ENCODE data around the gene TMEM255A. TPM values are rescaled to one million over a fixed set of nuclear protein-coding genes. Genes with fewer than 3 reads are reported as not detected.

Gene TMEM255A
- total RNA-seq, 2 experiments from 2014 or later = not detected

- DNase-seq (no peak), ATAC-seq (ENCODE audit: poor library complexity) (no peak)
- Histone ChIP-seq H3K27ac (ENCODE audit: low read depth in 1 of 2, low read length in 2 of 2) (no peak overlapping the region), H3K4me1 (ENCODE audit: insufficient read depth, low read length) (no peaks in the 10 kb centered on the region), H3K27me3 (ENCODE audit: control insufficient read depth in 1 of 2, insufficient read depth in 2 of 2, low read length in 2 of 2) (peaks cover 0 to 5% of the 10 kb centered on the region in 2 experiments), H3K36me3 (ENCODE audit: insufficient read depth, low read length) (no peaks in the 10 kb centered on the region), H3K4me3 (ENCODE audit: low read length) (no peak overlapping the region), H3K9me3 (ENCODE audit: control insufficient read depth in 1 of 2, insufficient read depth in 1 of 2, low read length in 2 of 2) (no peaks in the 10 kb centered on the region)
- Mint-ChIP-seq H3K9me3 (no peaks in the 10 kb centered on the region), H3K27ac (no peak overlapping the region), H3K4me1 (ENCODE audit: low read depth) (peaks cover 2% of the 10 kb centered on the region), H3K4me3 (no peak overlapping the region), H3K27me3 (no peaks in the 10 kb centered on the region), H3K36me3 (ENCODE audit: low read depth) (no peaks in the 10 kb centered on the region)
- POLR2A ChIA-PET = no interaction called here
- CTCF ChIA-PET = no interaction called here
- intact Hi-C loops (cut with DNase I, micrococcal nuclease) = no loop called here
- TF ChIP-seq CTCF (IDR thresholded peaks at IDR 0.05) = no peak
These were observed 36.3 kb downstream of the TMEM255A start for GRCh38 chrX:120274958-120275357.

- H3K9me3 Mint-ChIP-seq = no peaks in the 10 kb centered on the region
- no peak overlapping the region for H3K4me3 Mint-ChIP-seq
- intact Hi-C loops (cut with DNase I, micrococcal nuclease) = no loop called here
- peaks cover 0 to 5% of the 10 kb centered on the region in 2 experiments for H3K27me3 ChIP-seq (ENCODE audit: control insufficient read depth in 1 of 2, insufficient read depth in 2 of 2, low read length in 2 of 2)
- ChIA-PET POLR2A (no interaction called here), CTCF (no interaction called here)
- no peaks in the 10 kb centered on the region for H3K36me3 Mint-ChIP-seq (ENCODE audit: low read depth)
- DNase-seq (no peak), ATAC-seq (ENCODE audit: poor library complexity) (no peak)
- H3K4me3 ChIP-seq (ENCODE audit: low read length) = no peak overlapping the region
- TF ChIP-seq CTCF (IDR thresholded peaks at IDR 0.05) = no peak
- H3K27ac Mint-ChIP-seq = no peak overlapping the region
- H3K9me3 ChIP-seq (ENCODE audit: control insufficient read depth in 1 of 2, insufficient read depth in 1 of 2, low read length in 2 of 2) = no peaks in the 10 kb centered on the region
- no peak overlapping the region for H3K27ac ChIP-seq (ENCODE audit: low read depth in 1 of 2, low read length in 2 of 2)
- no peaks in the 10 kb centered on the region for H3K36me3 ChIP-seq (ENCODE audit: insufficient read depth, low read length)
- H3K27me3 Mint-ChIP-seq = no peaks in the 10 kb centered on the region
- peaks cover 10% of the 10 kb centered on the region for H3K4me1 Mint-ChIP-seq (ENCODE audit: low read depth)
- peaks cover 5% of the 10 kb centered on the region for H3K4me1 ChIP-seq (ENCODE audit: insufficient read depth, low read length)
These were observed 37.1 kb downstream of the TMEM255A start for GRCh38 chrX:120274145-120274544.

- ChIA-PET CTCF (no interaction called here), POLR2A (no interaction called here)
- Mint-ChIP-seq H3K4me1 (ENCODE audit: low read depth) (peaks cover 11% of the 10 kb centered on the region), H3K9me3 (no peaks in the 10 kb centered on the region), H3K36me3 (ENCODE audit: low read depth) (no peaks in the 10 kb centered on the region), H3K4me3 (no peak overlapping the region), H3K27me3 (no peaks in the 10 kb centered on the region), H3K27ac (no peak overlapping the region)
- Histone ChIP-seq H3K36me3 (ENCODE audit: insufficient read depth, low read length) (no peaks in the 10 kb centered on the region), H3K4me1 (ENCODE audit: insufficient read depth, low read length) (peaks cover 7% of the 10 kb centered on the region), H3K27ac (ENCODE audit: low read depth in 1 of 2, low read length in 2 of 2) (no peak overlapping the region), H3K4me3 (ENCODE audit: low read length) (no peak overlapping the region), H3K9me3 (ENCODE audit: control insufficient read depth in 1 of 2, insufficient read depth in 1 of 2, low read length in 2 of 2) (no peaks in the 10 kb centered on the region), H3K27me3 (ENCODE audit: control insufficient read depth in 1 of 2, insufficient read depth in 2 of 2, low read length in 2 of 2) (peaks cover 0 to 5% of the 10 kb centered on the region in 2 experiments)
- intact Hi-C loops (cut with DNase I, micrococcal nuclease) = no loop called here
- no peak for TF ChIP-seq CTCF (IDR thresholded peaks at IDR 0.05)
- DNase-seq (no peak), ATAC-seq (ENCODE audit: poor library complexity) (no peak)
These were observed 40.0 kb downstream of the TMEM255A start for GRCh38 chrX:120271218-120271617.
